HG02943 (cell line): Measurements from ENCODE around the gene RAB3GAP2.
"Not testable (repeated sequence)": the region's sequence is repeated elsewhere in the genome, so short reads cannot be mapped to it uniquely, and the experiment has no call there.

Experiments
- ATAC-seq: cut with Tn5 transposase; IDR thresholded peaks from one replicate; pipeline ENCODE4 v1.9.1; 2021; ENCODE audit warnings: mild to moderate bottlenecking, low read depth, moderate library complexity; ENCODE audit not compliant: unreplicated experiment

RAB3GAP2 gene

DNA sequence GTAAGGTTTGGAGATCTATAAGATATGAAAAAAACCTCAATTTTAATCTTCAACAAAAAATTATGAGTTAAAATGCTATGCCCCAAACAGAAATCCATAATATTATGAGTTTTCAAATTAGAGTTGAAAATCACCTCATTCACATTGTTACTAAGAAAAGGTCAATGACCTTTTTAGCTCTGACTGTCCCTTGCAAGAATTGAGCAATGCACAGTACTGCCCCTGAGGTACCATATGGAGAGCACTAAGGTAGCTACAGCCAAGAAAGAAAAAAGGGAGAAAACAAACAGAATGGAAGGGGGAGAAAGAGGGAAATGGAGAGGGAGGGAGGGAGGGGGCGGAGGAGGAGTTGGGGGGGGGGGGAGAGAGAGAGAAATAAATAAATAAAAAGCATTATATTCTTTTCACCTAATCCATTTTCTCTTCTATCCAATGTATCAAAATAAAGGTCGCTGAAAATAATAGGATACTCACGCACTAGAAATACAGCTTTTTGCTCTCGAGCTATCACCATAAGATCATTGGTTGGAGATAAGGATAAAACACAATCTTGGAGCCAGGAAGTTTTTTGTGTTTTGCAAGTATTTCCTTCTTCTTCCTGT is 58.8 kb downstream of the RAB3GAP2 start:
- ATAC-seq = no peak

DNA sequence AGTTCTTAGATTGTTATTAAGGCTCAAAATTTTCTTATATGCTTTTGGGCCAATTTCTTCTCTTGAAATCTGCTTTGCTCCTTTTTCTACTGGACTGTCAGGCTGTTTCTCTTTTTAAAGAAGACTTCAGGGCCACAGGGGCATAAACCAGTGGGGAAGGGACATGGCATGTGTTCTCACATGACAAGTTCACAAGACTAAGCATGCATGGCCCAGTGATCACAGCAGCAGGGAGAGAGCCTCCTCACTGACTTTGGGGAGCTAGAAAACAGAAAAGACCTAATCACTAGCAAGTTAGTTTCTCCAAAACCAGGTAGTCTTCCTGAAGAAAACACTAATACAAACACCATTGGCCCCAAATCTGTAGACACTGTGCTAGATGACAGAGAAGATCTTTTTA is 64.8 kb downstream of the RAB3GAP2 start:
- no peak for ATAC-seq

DNA sequence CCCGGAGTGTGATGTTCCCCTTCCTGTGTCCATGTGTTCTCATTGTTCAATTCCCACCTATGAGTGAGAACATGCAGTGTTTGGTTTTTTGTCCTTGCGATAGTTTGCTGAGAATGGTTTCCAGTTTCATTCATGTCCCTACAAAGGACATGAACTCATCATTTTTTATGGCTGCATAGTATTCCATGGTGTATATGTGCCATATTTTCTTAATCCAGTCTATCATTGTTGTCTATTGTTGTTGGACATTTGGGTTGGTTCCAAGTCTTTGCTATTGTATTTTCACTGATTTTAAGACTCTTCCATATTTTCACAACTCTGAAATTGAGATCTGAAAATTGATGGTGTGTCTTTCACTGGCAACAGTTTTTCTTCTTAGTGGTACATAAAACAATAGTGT is 67.5 kb downstream of the RAB3GAP2 start:
- not testable (repeated sequence) for ATAC-seq

DNA sequence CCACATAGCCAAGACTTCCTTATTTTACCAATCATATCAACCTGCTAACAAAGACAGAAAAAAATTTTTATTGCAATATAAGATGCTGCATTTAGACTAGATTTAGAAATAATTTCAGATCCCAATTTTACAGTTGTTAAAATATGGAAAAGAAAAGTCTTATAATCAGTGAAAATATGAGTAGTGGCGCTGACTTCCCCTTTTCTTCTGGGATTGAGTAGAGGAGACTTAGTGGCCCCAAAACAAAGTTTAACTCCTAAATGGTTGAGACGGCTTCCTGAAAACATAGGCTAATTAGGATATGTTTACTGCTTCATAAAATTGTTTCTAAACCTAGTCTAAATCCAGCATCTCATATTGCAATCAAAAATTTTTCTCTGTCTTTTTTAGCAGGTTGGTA is 68.4 kb downstream of the RAB3GAP2 start:
- ATAC-seq = no peak

DNA sequence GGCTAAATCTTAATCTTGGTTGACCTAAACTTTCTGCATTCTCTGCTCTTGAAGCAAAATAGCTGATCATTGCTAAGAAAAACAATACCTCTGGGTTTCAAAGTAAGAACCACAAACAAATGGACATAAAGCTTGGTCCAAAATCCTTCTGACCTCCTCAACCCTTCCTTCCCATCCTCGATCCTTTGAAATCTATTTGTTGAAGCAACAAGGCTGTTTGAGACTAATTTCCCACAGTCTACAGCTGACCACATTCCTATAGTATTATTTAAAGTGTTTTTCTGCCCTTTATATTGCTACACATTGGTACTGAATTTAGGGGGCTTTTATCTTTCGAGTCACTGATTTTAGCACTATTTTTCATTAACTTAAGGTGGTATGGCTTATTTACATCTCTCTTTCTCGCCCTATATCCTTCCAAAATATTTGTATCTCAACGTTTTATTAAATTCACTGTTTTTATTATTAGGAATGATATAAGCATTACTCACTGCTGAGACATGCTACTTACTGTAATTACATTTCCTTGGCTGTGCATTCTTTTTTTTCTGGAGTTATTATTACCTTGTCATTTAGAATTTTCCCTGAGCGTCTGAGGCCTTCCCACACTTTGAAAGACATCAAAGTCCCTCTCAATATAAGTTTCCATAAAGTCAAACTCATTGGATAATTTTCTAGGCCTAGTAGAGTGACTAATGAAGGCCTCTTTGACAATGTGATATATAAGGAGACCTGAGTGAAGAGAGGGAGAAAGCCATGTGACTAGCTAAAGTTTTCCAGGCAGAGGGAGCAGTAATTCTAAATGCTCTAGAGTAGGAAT is 73.9 kb downstream of the RAB3GAP2 start:
- no peak for ATAC-seq

DNA sequence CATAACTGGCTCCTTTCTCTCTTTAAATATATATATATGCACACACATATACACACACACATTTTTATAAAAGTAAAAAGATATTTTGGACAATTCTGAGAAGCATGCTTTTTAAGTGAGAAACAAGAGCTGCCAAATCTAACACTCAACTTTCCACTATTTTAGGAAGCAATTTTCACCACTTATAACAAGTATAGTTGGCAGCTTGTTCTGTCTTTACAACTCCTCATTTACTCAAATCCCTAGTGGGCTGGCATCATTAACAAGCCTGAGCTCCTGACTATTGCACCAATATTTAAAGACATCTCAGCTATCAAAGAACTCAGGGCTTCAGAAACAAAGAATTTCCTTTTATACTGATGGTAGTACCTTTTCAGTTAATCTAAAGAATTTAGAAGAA is 76.6 kb downstream of the RAB3GAP2 start:
- ATAC-seq = no peak

DNA sequence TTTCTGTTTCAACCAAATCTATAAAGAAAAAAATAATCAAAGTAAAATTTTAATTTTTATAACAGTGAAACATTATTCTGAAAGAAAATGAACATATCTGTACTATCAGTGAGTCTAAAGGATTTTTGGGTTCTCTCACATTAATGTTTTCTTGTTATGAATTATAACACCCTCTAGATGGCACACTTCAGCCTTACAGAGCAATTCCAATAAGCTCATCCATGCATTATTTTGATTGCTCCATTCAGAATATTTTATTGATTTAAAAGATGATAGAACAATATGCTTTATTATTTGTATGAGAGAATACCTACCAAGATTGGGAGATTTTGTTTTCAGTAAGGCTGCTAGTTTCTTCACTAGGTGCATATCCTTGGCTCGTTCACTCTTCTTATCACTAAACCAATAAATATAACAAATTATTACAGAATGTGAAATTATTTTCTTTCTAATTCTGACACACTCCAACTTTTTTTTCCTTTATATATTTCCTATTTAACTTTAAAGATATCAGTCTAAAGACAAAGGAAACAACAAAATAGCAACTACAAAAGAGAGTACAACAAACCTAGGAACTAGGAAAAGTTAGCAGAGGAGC is 82.4 kb downstream of the RAB3GAP2 start:
- ATAC-seq = no peak

DNA sequence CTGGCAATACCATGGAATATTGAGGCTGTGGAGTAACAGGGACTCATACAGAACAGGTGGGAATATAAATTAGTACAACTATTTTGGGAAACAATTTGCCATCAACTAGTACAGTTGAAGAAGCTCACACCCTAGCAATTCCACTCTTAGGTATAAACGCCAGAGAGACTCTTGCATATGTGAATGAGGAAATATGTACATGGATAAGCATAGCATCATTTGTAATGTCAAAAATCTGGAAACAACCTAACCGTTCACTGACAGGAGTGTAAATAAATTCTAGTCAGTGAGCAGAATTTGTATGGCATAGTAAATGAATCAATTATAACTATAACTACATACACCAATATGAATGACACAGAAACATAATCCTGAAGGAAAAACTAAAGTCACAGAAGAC is 83.7 kb downstream of the RAB3GAP2 start:
- ATAC-seq = no peak

DNA sequence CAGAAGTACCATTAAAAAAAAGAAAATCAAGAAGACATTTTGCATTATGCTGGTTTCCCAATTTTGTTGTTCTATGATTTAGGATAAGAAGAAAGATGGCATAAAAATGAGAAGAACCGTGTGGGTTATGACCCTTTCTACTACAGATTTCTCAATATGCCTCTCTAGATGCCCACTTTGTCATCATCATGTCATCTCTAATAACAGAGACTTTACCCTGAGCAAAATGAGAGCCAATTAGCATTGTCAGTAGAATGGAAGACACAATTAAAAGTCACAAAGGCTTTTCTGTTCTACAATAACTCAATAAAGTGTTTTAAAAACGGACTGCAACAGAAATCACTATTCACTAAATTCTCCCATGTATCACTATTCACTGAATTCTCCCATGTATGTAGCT is 85.5 kb downstream of the RAB3GAP2 start:
- no peak for ATAC-seq

DNA sequence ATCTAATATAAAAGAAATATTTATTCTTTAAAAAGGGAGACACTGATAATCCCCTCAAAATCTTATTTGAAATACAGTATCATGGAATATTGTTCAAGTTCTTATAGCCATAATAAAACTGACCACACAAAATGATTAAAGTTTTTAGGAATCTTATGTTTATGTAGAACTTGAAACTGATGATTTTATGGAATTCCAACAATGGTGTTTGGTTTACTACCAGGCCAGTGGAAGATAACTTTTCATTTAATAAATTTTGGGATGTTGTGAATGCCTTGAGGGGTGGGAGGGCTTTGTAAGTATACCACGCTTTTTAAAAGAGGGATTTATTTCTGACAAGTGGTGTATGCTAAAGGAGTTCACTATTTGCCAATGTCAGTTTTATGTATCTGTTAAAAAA is 87.7 kb downstream of the RAB3GAP2 start:
- ATAC-seq = no peak

DNA sequence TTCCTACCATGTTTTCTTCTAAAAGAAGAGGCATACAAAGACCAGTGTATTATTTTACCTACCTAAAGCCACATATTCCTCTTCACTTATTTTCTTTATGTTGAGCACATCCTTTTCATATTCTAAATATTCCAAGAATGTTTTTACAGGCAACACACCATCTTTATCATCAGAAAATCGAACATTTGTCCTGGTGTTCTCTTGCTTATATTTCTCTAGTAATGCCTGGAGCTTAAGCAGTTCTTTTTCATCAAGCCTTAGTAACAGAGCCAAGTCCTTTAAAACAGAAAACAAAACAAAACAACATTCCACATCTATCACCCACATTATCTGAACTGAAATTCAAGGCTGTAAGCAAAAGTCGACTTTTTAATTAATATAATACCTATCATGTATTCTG is 89.6 kb downstream of the RAB3GAP2 start:
- no peak for ATAC-seq

DNA sequence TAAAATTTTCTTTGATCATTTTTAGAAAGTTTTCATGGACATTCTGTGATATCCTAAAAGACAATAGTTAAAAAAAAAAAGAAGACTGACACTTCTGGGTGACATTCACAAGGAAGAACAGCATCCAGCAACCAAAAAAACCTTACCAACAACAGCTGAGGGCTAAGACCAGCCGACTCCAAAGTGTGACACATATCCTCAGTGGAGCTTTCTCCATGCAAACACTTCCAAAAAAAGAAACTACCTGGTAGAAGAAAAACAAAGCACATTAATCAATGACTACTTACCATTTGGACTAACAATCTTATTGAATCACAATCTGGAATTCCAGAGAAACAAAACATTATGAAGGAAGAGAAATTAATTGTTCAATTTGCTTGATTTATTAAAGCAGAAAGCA is 90.1 kb downstream of the RAB3GAP2 start:
- ATAC-seq = no peak

DNA sequence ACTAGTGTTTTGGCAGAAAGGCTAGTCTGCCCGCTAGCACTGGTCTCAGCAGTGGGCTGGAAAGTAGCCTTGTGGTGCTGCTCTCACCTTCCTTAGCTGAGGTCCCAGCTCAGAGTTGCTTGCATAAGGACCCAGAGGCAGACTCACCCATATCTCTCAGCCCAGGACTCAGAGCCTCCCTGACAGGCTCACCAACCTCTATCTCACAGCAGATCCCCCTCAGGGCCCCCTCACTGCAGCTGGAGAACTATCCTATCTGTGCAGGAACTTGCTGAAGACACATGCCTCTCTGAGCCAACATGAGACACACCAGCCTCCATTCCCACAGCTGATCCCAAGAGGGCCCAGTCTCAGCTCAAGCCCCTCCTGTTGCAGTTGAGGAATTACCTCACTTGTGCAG is 95.7 kb downstream of the RAB3GAP2 start:
- ATAC-seq = no peak

DNA sequence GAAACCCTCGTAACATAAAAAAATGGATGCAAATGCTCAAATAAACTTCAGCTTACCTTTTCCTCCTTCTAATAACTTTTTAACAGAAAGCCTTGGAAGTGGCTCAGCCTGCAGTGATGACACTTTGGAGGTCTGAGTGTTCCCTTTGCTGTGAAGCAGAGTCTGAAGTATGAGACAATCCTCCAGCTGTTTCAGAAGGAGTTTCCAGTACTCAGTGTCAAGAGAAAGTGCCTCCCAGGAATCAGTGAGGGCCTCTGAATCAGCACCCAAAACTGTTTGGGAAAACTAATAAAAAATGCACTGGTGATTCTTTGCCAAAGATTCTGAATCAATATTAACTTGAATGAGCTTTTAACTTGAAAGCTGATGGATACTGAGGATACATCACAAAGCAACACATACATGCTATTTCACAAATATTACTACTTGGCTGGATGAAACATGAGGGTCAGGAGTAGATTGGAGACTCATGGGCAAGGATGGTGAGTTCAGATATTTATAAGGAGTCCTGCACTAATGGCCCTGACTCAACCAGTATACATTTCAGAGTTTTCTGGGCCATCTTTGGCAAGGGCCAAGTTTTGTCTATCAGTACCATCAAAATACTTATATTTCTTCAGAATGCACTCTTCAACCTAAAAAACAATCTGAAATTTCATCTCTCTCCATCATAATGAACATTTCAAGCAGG is 101.3 kb downstream of the RAB3GAP2 start:
- no peak for ATAC-seq

DNA sequence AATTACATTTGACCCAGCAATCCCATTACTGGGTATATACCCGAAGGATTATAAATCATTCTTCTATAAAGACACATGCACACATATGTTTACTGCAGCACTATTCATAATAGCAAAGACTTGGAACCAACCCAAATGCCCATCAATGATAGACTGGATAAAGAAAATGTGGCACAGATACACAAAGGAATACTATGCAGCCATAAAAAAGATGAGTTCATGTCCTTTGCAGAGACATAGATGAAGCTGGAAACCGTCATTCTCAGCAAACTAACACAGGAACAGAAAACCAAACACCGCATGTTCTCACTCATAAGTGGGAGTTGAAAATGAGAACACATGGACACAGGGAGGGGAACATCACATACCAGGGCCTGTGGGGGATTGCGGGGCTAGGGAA is 102.4 kb downstream of the RAB3GAP2 start:
- ATAC-seq = not testable (repeated sequence)

DNA sequence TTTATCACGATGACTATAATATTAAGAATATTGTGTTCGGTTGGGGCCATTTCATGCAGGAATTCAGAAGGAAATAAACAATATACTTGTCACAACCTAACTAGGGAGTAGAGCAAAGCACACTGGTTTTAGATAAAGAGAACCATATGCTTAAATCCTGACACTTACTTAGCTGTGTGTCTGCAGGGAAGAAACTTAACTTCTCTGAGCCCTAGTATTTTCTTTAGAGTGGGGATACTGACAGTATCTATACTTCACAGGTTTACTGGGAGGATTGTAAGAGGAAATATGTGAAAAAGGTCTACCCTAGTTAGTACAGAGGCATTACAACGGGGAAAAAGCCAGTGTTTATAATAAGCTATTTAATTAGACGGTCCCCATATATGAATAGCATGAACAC is 105.4 kb downstream of the RAB3GAP2 start:
- no peak for ATAC-seq

DNA sequence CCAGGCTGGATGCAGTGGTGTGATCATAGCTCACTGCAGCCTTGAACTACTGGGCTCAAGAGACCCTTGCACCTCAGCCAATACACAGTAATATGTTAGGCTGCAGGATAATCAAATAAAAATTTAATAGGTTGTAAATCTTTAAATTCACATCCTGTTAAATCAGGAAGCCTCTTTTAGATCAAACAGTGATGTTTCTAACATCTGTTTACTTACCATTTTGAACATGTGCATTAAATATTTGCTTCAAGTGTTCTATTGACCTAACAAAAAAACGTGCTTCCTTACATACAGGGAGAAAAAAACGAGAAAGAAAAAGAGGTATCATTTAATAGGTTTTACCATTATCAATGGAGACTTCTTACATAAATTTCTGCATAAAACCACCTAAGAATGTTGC is 107.7 kb downstream of the RAB3GAP2 start:
- no peak for ATAC-seq

DNA sequence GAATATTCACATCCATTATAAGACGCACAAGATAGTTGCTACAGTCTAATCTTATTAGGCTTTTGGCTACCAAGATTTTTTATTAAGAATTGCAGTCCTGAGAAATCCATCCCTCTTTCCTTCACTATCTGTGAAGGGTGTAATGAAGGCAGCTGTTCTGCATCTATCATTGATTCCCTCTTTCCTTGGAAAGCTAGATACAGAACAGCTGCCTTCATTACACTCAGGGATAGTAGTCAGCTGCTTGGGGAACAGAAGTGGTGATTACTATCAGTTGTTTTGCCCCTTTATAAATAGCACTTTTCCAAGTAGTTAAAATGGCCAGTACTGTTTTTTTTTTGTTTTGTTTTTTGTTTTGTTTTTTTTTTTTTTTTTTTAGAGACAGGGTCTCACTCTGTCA is 108.1 kb downstream of the RAB3GAP2 start:
- no peak for ATAC-seq

DNA sequence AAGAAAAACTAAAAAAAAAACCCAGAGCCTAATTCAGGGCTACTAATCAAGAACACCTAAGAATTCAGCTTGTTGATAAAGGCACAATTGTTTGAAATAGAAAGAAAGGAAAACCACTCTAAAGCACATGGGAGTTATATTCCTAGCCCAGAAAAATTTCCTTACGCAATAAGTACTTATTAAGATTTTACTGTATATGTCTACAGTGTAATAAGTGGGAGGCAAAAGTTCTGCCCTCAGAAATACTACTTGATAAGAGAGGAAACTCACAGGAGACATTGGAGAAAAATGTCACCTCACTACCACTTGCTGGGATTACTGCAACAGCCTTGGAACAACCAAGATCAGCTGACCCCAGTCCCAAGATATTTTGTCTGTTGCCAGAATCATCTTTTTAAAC is 112.2 kb downstream of the RAB3GAP2 start:
- no peak for ATAC-seq

DNA sequence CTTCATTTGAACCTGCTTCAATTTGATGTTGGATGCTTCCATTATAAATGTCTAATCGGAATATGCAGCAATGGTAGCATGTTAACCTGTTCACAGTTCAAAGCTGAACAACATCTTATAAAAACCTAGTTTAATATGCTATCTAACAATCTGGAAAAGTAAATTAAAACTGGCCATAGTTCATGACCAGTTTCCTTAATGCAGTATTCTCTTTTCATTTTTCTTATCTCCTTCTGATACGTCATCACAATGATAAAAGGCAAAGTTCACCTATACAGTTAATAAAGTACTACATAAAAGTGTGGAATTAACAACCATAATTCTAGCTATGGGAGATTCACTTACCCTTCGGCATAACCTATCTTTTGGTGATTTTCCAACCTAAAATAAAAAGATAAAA is 113.2 kb downstream of the RAB3GAP2 start:
- no peak for ATAC-seq

DNA sequence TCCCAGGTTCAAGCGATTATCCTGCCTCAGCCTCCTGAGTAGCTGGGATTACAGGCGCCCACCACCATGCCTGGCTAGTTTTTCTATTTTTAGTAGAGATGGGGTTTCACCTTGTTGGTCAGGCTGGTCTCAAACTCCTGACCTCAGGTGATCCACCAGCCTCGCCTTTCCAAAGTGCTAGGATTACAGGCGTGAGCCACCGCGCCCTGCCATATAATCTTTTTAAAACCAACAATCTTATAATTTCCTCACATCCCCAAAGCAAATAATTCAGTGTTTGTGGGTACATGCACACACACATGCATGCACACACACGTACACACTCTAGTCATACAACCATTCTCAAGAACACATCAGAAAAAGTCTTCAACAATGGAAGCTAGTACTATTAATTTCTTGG is 113.7 kb downstream of the RAB3GAP2 start:
- not testable (repeated sequence) for ATAC-seq
